K562 (cell line): Measurements from ENCODE around the gene LAX1. TPM values are rescaled to one million over a fixed set of nuclear protein-coding genes. Genes with fewer than 3 reads are reported as not detected.

Source experiments
- ATF1 ChIP-seq, 2 experiments: fragments of 450-650 bp in 1 of 2; IDR thresholded peaks; 2 replicates each; pipeline ENCODE4 v1.6.1; 2016; ENCODE audit warnings: missing compliant biosample characterization in 1 of 2, missing genetic modification characterization in 1 of 2
- E2F5 ChIP-seq: sonication (generic); formaldehyde crosslinking; IDR thresholded peaks from 2 replicates; pipeline ENCODE4 v1.8.0; 2022; ENCODE audit warnings: mild to moderate bottlenecking, missing genetic modification reagents
- HEY1 ChIP-seq: fragments of 250-450 bp; sonication (Bioruptor Pico); IDR thresholded peaks from 2 replicates; pipeline ENCODE4 v1.5.0; 2020; ENCODE audit warnings: mild to moderate bottlenecking, moderate library complexity, borderline replicate concordance
- KDM4B ChIP-seq, 2 experiments: fragments of 450-650 bp in 1 of 2; sonication (generic) in 1 of 2; IDR thresholded peaks; 2 replicates each; pipeline ENCODE4 v1.6.1; 2016 to 2017; ENCODE audit warnings: borderline replicate concordance in 2 of 2, antibody characterized with exemption in 1 of 2, low read depth in 1 of 2, mild to moderate bottlenecking in 1 of 2
- L3MBTL2 ChIP-seq: fragments of 450-650 bp; IDR thresholded peaks from 2 replicates; pipeline ENCODE4 v1.6.1; 2016; ENCODE audit warnings: mild to moderate bottlenecking, moderate library complexity
- LARP7 ChIP-seq: fragments of 450-650 bp; IDR thresholded peaks from 2 replicates; pipeline ENCODE4 v1.6.1; 2016
- NEUROD1 ChIP-seq: fragments of 150-350 bp; IDR thresholded peaks from 2 replicates; pipeline ENCODE4 v1.6.1; 2014; ENCODE audit warnings: borderline replicate concordance, low read length, low read depth; ENCODE audit not compliant: partially characterized antibody
- NFATC3 ChIP-seq: fragments of 450-650 bp; IDR thresholded peaks from 2 replicates; pipeline ENCODE4 v1.6.1; 2017; ENCODE audit warnings: mild to moderate bottlenecking
- THAP12 ChIP-seq: fragments of 250-450 bp; sonication (Bioruptor Pico); IDR thresholded peaks from 2 replicates; pipeline ENCODE4 v1.9.0; 2021; ENCODE audit warnings: mild to moderate bottlenecking, inconsistent platforms
- THRB ChIP-seq: fragments of 450-650 bp; formaldehyde crosslinking; conservative IDR thresholded peaks from 2 replicates; pipeline ENCODE4 v1.4.0; 2022; ENCODE audit warnings: mild to moderate bottlenecking, missing genetic modification characterization
- TRIM25 ChIP-seq: fragments of 450-650 bp; IDR thresholded peaks from 2 replicates; pipeline ENCODE4 v1.7.0; 2016; ENCODE audit warnings: borderline replicate concordance
- ZBTB43 ChIP-seq: sonication (generic); formaldehyde crosslinking; IDR thresholded peaks from 2 replicates; pipeline ENCODE4 v1.8.0; 2023; ENCODE audit warnings: mild to moderate bottlenecking, missing genetic modification reagents
- ZFP1 ChIP-seq: fragments of 450-650 bp; formaldehyde crosslinking; IDR thresholded peaks from 2 replicates; pipeline ENCODE4 v1.4.0; 2020; ENCODE audit warnings: mild to moderate bottlenecking, mixed read lengths
- polyA plus RNA-seq, 8 experiments: library from polyadenylated mRNA; depleted of rRNA in 4 of 8; stranded (reverse) in 5 of 8; unstranded in 3 of 8; fragments of >200 nt; fragmentation: Nextera tagmentation in 2 of 8; fragmentation: Illumina TruSeq in 1 of 8; extraction: Ambion mirVana in 2 of 8; extraction: Trizol in 1 of 8; gene quantifications; 2 replicates each; pipeline versions ENCODE4 v1.2.1 to v1.2.3, GENCODE V29; 2011 to 2014; ENCODE audit warnings: inconsistent platforms in 1 of 8, missing spikeins in 1 of 8
- total RNA-seq, 7 experiments: library from RNA; depleted of rRNA in 6 of 7; stranded (reverse); fragments of >200 nt in 6 of 7; fragmentation: Illumina TruSeq in 2 of 7; extraction: Trizol in 2 of 7; gene quantifications; 2 replicates each; pipeline versions ENCODE4 v1.2.1 to v1.2.3, GENCODE V29; 2011 to 2021; ENCODE audit warnings: low replicate concordance in 1 of 7

LAX1 gene
- total and polyA plus RNA-seq, 9 of the 15 experiments (the other 6 are each of a cell fraction or from before 2014, with no cell fraction given) = not detected

- TF ChIP-seq TRIM25 = no peak
- TF ChIP-seq LARP7 = peak; percentile 41; the same call in 1 of the 2 replicates
- TF ChIP-seq ATF1 (CRISPR knock-in tag; IDR thresholded peaks at IDR 0.05) = no peak
- TF ChIP-seq ATF1 (tag; IDR thresholded peaks at IDR 0.05) = no peak
- TF ChIP-seq E2F5 (CRISPR knock-in tag) = no peak
- TF ChIP-seq ZFP1 (CRISPR knock-in tag) = no peak
- 0 out of 2 replicates have a peak, but pooled peaks have one; percentile 23 for TF ChIP-seq THRB (CRISPR knock-in tag)
- TF ChIP-seq KDM4B (IDR thresholded peaks at IDR 0.05; ENCODE audit: borderline replicate concordance in 2 of 2, low read depth in 1 of 2) = no peak
- TF ChIP-seq NEUROD1 = no peak
- TF ChIP-seq ZBTB43 = no peak
- no peak for TF ChIP-seq THAP12 (CRISPR knock-in tag)
- TF ChIP-seq L3MBTL2 = no peak
- no peak for TF ChIP-seq HEY1 (CRISPR knock-in tag)
- TF ChIP-seq NFATC3 = no peak
These were observed 8.9 kb upstream of the LAX1 start (continued) for GRCh38 chr1:203756036-203756435.
